Measurements from ENCODE around the gene SRPK2.

SRPK2 gene

GRCh38 chr7:105216786-105217185 is 171.9 kb downstream of the SRPK2 start:
- in situ Hi-C loops (cut with HindIII; ENCODE audit: low sequenced_read_pairs) = no loop called here
- no peak for DNase-seq (ENCODE audit: low read depth, low spot score)
- no peak overlapping the region for H3K4me3 ChIP-seq (ENCODE audit: low read depth, low read length)
- TF ChIP-seq CTCF (IDR thresholded peaks at IDR 0.05; ENCODE audit: low read depth, low read length) = no peak

- no peak for DNase-seq (ENCODE audit: low read depth, low spot score)
- H3K4me3 ChIP-seq (ENCODE audit: low read depth, low read length) = no peak overlapping the region
- TF ChIP-seq CTCF (IDR thresholded peaks at IDR 0.05; ENCODE audit: low read depth, low read length) = no peak
- in situ Hi-C loops (cut with HindIII; ENCODE audit: low sequenced_read_pairs) = no loop called here
Observed at GRCh38 chr7:105215821-105216220, 172.9 kb downstream of the SRPK2 start.

GRCh38 chr7:105215182-105215581 is 173.5 kb downstream of the SRPK2 start:
- DNase-seq (ENCODE audit: low read depth, low spot score) = no peak
- H3K4me3 ChIP-seq (ENCODE audit: low read depth, low read length) = no peak overlapping the region
- TF ChIP-seq CTCF (IDR thresholded peaks at IDR 0.05; ENCODE audit: low read depth, low read length) = no peak
- in situ Hi-C loops (cut with HindIII; ENCODE audit: low sequenced_read_pairs) = no loop called here

- no peak overlapping the region for H3K4me3 ChIP-seq (ENCODE audit: low read depth, low read length)
- in situ Hi-C loops (cut with HindIII; ENCODE audit: low sequenced_read_pairs) = no loop called here
- TF ChIP-seq CTCF (IDR thresholded peaks at IDR 0.05; ENCODE audit: low read depth, low read length) = no peak
- no peak for DNase-seq (ENCODE audit: low read depth, low spot score)
Observed at GRCh38 chr7:105213611-105214010, 175.1 kb downstream of the SRPK2 start.

GRCh38 chr7:105212212-105212611 is 176.5 kb downstream of the SRPK2 start:
- TF ChIP-seq CTCF (IDR thresholded peaks at IDR 0.05; ENCODE audit: low read depth, low read length) = no peak
- DNase-seq (ENCODE audit: low read depth, low spot score) = peak; percentile 50
- in situ Hi-C loops (cut with HindIII; ENCODE audit: low sequenced_read_pairs) = no loop called here
- no peak overlapping the region for H3K4me3 ChIP-seq (ENCODE audit: low read depth, low read length)

- in situ Hi-C loops (cut with HindIII; ENCODE audit: low sequenced_read_pairs) = no loop called here
- TF ChIP-seq CTCF (IDR thresholded peaks at IDR 0.05; ENCODE audit: low read depth, low read length) = no peak
- no peak for DNase-seq (ENCODE audit: low read depth, low spot score)
- H3K4me3 ChIP-seq (ENCODE audit: low read depth, low read length) = no peak overlapping the region
Observed at GRCh38 chr7:105210721-105211205, 178.0 kb downstream of the SRPK2 start.

- no peak overlapping the region for H3K4me3 ChIP-seq (ENCODE audit: low read depth, low read length)
- in situ Hi-C loops (cut with HindIII; ENCODE audit: low sequenced_read_pairs) = no loop called here
- no peak for TF ChIP-seq CTCF (IDR thresholded peaks at IDR 0.05; ENCODE audit: low read depth, low read length)
- no peak for DNase-seq (ENCODE audit: low read depth, low spot score)
Observed at GRCh38 chr7:105209870-105210269, 178.9 kb downstream of the SRPK2 start.
